HL-60 (cell line): Measurements from ENCODE around the gene TAPBP.
"Not testable (repeated sequence)": the region's sequence is repeated elsewhere in the genome, so short reads cannot be mapped to it uniquely, and the experiment has no call there.

Experiments used
- GABPA ChIP-seq: IDR thresholded peaks from 2 replicates; pipeline ENCODE4 v1.6.1; 2012; ENCODE audit warnings: low read depth
- POLR2AphosphoS5 ChIP-seq: IDR thresholded peaks from 2 replicates; pipeline ENCODE4 v1.6.1; 2012; ENCODE audit warnings: low read depth
- TF ChIP-seq, protein P1 (sequence below): IDR thresholded peaks from one replicate; pipeline ENCODE4 v1.5.1; 2011; ENCODE audit warnings: low read length, control low read depth, inconsistent platforms; ENCODE audit not compliant: insufficient read depth
- TF ChIP-seq, protein P2 (sequence below): IDR thresholded peaks from 2 replicates; pipeline ENCODE4 v1.6.1; 2012; ENCODE audit warnings: low read depth; ENCODE audit not compliant: insufficient replicate concordance

DNA sequence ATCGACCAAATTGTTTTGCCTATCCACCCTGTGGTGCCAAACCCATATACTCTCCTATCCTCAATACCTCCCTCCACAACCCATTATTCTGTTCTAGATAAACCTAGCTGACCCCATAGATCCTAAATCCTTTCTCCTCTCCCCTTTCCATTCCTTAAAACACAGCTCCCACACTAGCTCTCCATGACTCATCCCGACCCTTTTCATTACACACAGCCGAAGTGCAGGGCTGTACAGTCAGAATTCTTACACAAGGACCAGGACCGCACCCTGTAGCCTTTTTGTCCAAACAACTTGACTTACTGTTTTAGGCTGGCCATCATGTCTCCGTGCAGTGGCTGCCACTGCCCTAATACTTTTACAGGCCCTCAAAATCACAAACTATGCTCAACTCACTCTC is 33.1 kb upstream of the TAPBP start:
- TF ChIP-seq, protein P1, sequence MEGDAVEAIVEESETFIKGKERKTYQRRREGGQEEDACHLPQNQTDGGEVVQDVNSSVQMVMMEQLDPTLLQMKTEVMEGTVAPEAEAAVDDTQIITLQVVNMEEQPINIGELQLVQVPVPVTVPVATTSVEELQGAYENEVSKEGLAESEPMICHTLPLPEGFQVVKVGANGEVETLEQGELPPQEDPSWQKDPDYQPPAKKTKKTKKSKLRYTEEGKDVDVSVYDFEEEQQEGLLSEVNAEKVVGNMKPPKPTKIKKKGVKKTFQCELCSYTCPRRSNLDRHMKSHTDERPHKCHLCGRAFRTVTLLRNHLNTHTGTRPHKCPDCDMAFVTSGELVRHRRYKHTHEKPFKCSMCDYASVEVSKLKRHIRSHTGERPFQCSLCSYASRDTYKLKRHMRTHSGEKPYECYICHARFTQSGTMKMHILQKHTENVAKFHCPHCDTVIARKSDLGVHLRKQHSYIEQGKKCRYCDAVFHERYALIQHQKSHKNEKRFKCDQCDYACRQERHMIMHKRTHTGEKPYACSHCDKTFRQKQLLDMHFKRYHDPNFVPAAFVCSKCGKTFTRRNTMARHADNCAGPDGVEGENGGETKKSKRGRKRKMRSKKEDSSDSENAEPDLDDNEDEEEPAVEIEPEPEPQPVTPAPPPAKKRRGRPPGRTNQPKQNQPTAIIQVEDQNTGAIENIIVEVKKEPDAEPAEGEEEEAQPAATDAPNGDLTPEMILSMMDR: not testable (repeated sequence)
- TF ChIP-seq, protein P2, sequence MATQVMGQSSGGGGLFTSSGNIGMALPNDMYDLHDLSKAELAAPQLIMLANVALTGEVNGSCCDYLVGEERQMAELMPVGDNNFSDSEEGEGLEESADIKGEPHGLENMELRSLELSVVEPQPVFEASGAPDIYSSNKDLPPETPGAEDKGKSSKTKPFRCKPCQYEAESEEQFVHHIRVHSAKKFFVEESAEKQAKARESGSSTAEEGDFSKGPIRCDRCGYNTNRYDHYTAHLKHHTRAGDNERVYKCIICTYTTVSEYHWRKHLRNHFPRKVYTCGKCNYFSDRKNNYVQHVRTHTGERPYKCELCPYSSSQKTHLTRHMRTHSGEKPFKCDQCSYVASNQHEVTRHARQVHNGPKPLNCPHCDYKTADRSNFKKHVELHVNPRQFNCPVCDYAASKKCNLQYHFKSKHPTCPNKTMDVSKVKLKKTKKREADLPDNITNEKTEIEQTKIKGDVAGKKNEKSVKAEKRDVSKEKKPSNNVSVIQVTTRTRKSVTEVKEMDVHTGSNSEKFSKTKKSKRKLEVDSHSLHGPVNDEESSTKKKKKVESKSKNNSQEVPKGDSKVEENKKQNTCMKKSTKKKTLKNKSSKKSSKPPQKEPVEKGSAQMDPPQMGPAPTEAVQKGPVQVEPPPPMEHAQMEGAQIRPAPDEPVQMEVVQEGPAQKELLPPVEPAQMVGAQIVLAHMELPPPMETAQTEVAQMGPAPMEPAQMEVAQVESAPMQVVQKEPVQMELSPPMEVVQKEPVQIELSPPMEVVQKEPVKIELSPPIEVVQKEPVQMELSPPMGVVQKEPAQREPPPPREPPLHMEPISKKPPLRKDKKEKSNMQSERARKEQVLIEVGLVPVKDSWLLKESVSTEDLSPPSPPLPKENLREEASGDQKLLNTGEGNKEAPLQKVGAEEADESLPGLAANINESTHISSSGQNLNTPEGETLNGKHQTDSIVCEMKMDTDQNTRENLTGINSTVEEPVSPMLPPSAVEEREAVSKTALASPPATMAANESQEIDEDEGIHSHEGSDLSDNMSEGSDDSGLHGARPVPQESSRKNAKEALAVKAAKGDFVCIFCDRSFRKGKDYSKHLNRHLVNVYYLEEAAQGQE: not testable (repeated sequence)
- not testable (repeated sequence) for TF ChIP-seq POLR2AphosphoS5, GABPA
